HepG2 (cell line): ENCODE data around the gene CACNG7. TPM values are rescaled to one million over a fixed set of nuclear protein-coding genes. Genes with fewer than 3 reads are reported as not detected.

ENCODE experiments used
- AKAP8 ChIP-seq: sonication (generic); formaldehyde crosslinking; IDR thresholded peaks from 2 replicates; pipeline ENCODE4 v1.5.1; 2020; ENCODE audit warnings: mild to moderate bottlenecking, missing genetic modification reagents
- ARNTL ChIP-seq: sonication (generic); formaldehyde crosslinking; IDR thresholded peaks from 2 replicates; pipeline ENCODE4 v1.4.0; 2020; ENCODE audit warnings: mild to moderate bottlenecking, missing genetic modification reagents
- BRF2 ChIP-seq: sonication (generic); formaldehyde crosslinking; IDR thresholded peaks from 2 replicates; pipeline ENCODE4 v1.8.1; 2022; ENCODE audit warnings: mild to moderate bottlenecking, missing genetic modification reagents
- CHD4 ChIP-seq: fragments of 200-600 bp; sonication (generic); IDR thresholded peaks from 2 replicates; pipeline ENCODE4 v1.7.0; 2017; ENCODE audit warnings: mild to moderate bottlenecking, low read length, borderline replicate concordance
- ETV6 ChIP-seq: sonication (generic); formaldehyde crosslinking; conservative IDR thresholded peaks from 2 replicates; pipeline ENCODE4 v1.4.0; 2020; ENCODE audit warnings: missing genetic modification reagents
- GABPA ChIP-seq, 2 experiments: IDR thresholded peaks; 2 replicates each; pipeline ENCODE4 v1.6.1; 2011 to 2016; ENCODE audit warnings: low read depth in 2 of 2, low read length in 1 of 2, missing biosample characterization in 1 of 2, missing genetic modification characterization in 1 of 2
- HNF4G ChIP-seq, 2 experiments: sonication (generic) in 1 of 2; formaldehyde crosslinking in 1 of 2; IDR thresholded peaks; 2 replicates each; pipeline versions ENCODE4 v1.4.0 to v1.6.1; 2011 to 2020; ENCODE audit warnings: borderline replicate concordance in 2 of 2, low read depth in 2 of 2, mild to moderate bottlenecking in 2 of 2, low read length in 1 of 2, missing genetic modification reagents in 1 of 2, moderate library complexity in 1 of 2
- IKZF5 ChIP-seq: IDR thresholded peaks from 2 replicates; pipeline ENCODE4 v1.6.1; 2018; ENCODE audit warnings: missing genetic modification reagents, mild to moderate bottlenecking, missing compliant biosample characterization
- KAT7 ChIP-seq: IDR thresholded peaks from 2 replicates; pipeline ENCODE4 v1.6.1; 2018; ENCODE audit warnings: borderline replicate concordance, missing compliant biosample characterization
- KLF12 ChIP-seq: sonication (generic); formaldehyde crosslinking; IDR thresholded peaks from 2 replicates; pipeline ENCODE4 v1.4.0; 2020; ENCODE audit warnings: missing genetic modification reagents, borderline replicate concordance
- MTERF4 ChIP-seq: sonication (generic); formaldehyde crosslinking; IDR thresholded peaks from 2 replicates; pipeline ENCODE4 v1.8.0; 2023; ENCODE audit warnings: mild to moderate bottlenecking, missing genetic modification reagents
- NKX3-1 ChIP-seq: sonication (generic); formaldehyde crosslinking; IDR thresholded peaks from 2 replicates; pipeline ENCODE4 v1.5.0; 2020; ENCODE audit warnings: missing genetic modification reagents
- ZBTB7A ChIP-seq: sonication (generic); formaldehyde crosslinking; IDR thresholded peaks from 2 replicates; pipeline ENCODE4 v1.8.0; 2022; ENCODE audit warnings: mild to moderate bottlenecking, missing genetic modification reagents
- ZNF280D ChIP-seq: sonication (generic); formaldehyde crosslinking; IDR thresholded peaks from 2 replicates; pipeline ENCODE4 v1.5.1; 2020; ENCODE audit warnings: mild to moderate bottlenecking, missing genetic modification reagents
- ZNF317 ChIP-seq: sonication (generic); formaldehyde crosslinking; IDR thresholded peaks from 2 replicates; pipeline ENCODE4 v1.5.0; 2020; ENCODE audit warnings: mild to moderate bottlenecking, missing genetic modification reagents
- ZNF652 ChIP-seq: IDR thresholded peaks from 2 replicates; pipeline ENCODE4 v1.6.1; 2016; ENCODE audit warnings: low read depth, borderline replicate concordance
- ZNF670 ChIP-seq: sonication (generic); formaldehyde crosslinking; IDR thresholded peaks from 2 replicates; pipeline ENCODE4 v1.8.0; 2022; ENCODE audit warnings: mild to moderate bottlenecking, missing genetic modification reagents, borderline replicate concordance
- ZNF704 ChIP-seq: sonication (generic); formaldehyde crosslinking; IDR thresholded peaks from 2 replicates; pipeline ENCODE4 v1.8.1; 2023; ENCODE audit warnings: mild to moderate bottlenecking, inconsistent platforms, moderate library complexity, missing genetic modification reagents, borderline replicate concordance
- ZNF773 ChIP-seq: sonication (generic); formaldehyde crosslinking; IDR thresholded peaks from 2 replicates; pipeline ENCODE4 v1.4.0; 2020; ENCODE audit warnings: missing genetic modification reagents, borderline replicate concordance
- polyA plus RNA-seq, 8 experiments: library from polyadenylated mRNA; depleted of rRNA in 3 of 8; stranded (reverse) in 7 of 8; unstranded in 1 of 8; fragments of >200 nt; fragmentation: Illumina TruSeq in 4 of 8; extraction: Trizol in 4 of 8; gene quantifications; 2 replicates each; pipeline versions ENCODE4 v1.2.1 to v1.2.3, GENCODE V29; 2011 to 2016; ENCODE audit warnings: low read depth in 4 of 8, missing spikeins in 1 of 8, mixed read lengths in 1 of 8; ENCODE audit not compliant: insufficient read depth in 1 of 8
- total RNA-seq, 5 experiments: library from RNA; depleted of rRNA; stranded (reverse); fragments of >200 nt; fragmentation: Illumina TruSeq; extraction: Trizol; gene quantifications; 2 replicates each; pipeline ENCODE4 v1.2.3, GENCODE V29; 2016; ENCODE audit warnings: low read depth in 1 of 5

CACNG7 gene
- total and polyA plus RNA-seq, 2 of the 13 experiments (the other 11 are each of a cell fraction or from before 2014, with no cell fraction given) = not detected

GRCh38 chr19:53868892-53869804 lies 39.9 kb upstream of the CACNG7 start (continued):
- TF ChIP-seq ZNF280D (CRISPR knock-in tag) (0 out of 2 replicates have a peak, but pooled peaks have one; percentile 34), ZNF670 (CRISPR knock-in tag) (0 out of 2 replicates have a peak, but pooled peaks have one; percentile 32), ZBTB7A (CRISPR knock-in tag) (no peak; the same call in none of the 2 replicates), IKZF5 (CRISPR knock-in tag) (0 out of 2 replicates have a peak, but pooled peaks have one; percentile 15), ZNF704 (CRISPR knock-in tag) (peak; percentile 46; the same call in 1 of the 2 replicates), NKX3-1 (CRISPR knock-in tag) (peak; percentile 42; the same call in 1 of the 2 replicates), ZNF652 (peak; percentile 92), GABPA (IDR thresholded peaks at IDR 0.05; ENCODE audit: low read depth, low read length) (peak; percentile 39; the same call in 1 of the 2 replicates), GABPA (CRISPR knock-in tag; IDR thresholded peaks at IDR 0.05; ENCODE audit: low read depth) (peak; percentile 77), BRF2 (no peak), ETV6 (0 out of 2 replicates have a peak, but pooled peaks have one; percentile 9), MTERF4 (CRISPR knock-in tag) (peak; percentile 54; the same call in 1 of the 2 replicates), ARNTL (peak; percentile 64; the same call in 1 of the 2 replicates), ZNF773 (CRISPR knock-in tag) (0 out of 2 replicates have a peak, but pooled peaks have one; percentile 17), HNF4G (IDR thresholded peaks at IDR 0.05; ENCODE audit: borderline replicate concordance, low read depth, low read length) (no peak), HNF4G (CRISPR knock-in tag; IDR thresholded peaks at IDR 0.05; ENCODE audit: borderline replicate concordance, low read depth) (no peak), ZNF317 (CRISPR knock-in tag) (peak; percentile 60), KAT7 (CRISPR knock-in tag) (peak; percentile 51; the same call in 1 of the 2 replicates), KLF12 (peak; percentile 51; the same call in 1 of the 2 replicates), AKAP8 (peak; percentile 91; the same call in 1 of the 2 replicates), CHD4 (no peak)
